Prostate gland (tissue), 2 donors: Measurements from ENCODE around the gene ASB13. TPM values are rescaled to one million over a fixed set of nuclear protein-coding genes. Genes with fewer than 3 reads are reported as not detected.

Source experiments
- DNase-seq: peaks from one replicate; pipeline ENCODE4 v3.0.0-alpha.2; 2019; ENCODE audit warnings: low spot score
- H3K27ac ChIP-seq, 2 donors: fragments of 200-600 bp; sonication (generic); 2 replicates each; pipeline ENCODE4 v1.5.1; 2017 to 2019
- H3K27me3 ChIP-seq: fragments of 200-600 bp; sonication (generic); replicated peaks from 2 replicates; pipeline ENCODE4 v1.5.1; 2019; ENCODE audit not compliant: insufficient read depth
- H3K36me3 ChIP-seq, 2 donors: fragments of 200-600 bp; sonication (generic); 1 replicate in 1 of 2; 2 replicates in 1 of 2; pipeline versions ENCODE4 v1.5.1 to v1.8.1; 2017 to 2019
- H3K4me1 ChIP-seq: fragments of 200-600 bp; sonication (generic); replicated peaks from 2 replicates; pipeline ENCODE4 v1.5.1; 2019
- H3K4me3 ChIP-seq, 2 donors: fragments of 200-600 bp; sonication (generic); 2 replicates each; pipeline ENCODE4 v1.5.1; 2017 to 2019
- H3K9me3 ChIP-seq: fragments of 200-600 bp; sonication (generic); 2 replicates; pipeline ENCODE4 v1.5.1; 2017
- CTCF ChIP-seq, 4 experiments: fragments of 200-600 bp in 2 of 4; fragments of 450-650 bp in 2 of 4; sonication (generic) in 2 of 4; IDR thresholded peaks; 1 replicate in 3 of 4; 2 replicates in 1 of 4; pipeline ENCODE4 v1.5.1; 2016 to 2019; ENCODE audit warnings: antibody characterized with exemption in 4 of 4, mild to moderate bottlenecking in 2 of 4, moderate library complexity in 2 of 4
- POLR2A ChIP-seq: fragments of 450-650 bp; IDR thresholded peaks from one replicate; pipeline ENCODE4 v1.6.1; 2016; ENCODE audit warnings: antibody characterized with exemption, mild to moderate bottlenecking
- POLR2AphosphoS5 ChIP-seq: sonication (generic); formaldehyde crosslinking; IDR thresholded peaks from one replicate; pipeline ENCODE4 v1.6.1; 2017; ENCODE audit warnings: antibody characterized with exemption
- WGBS: methylation state at CpG from one replicate; pipeline ENCODE4 v1.1.5; 2018; 5-methylcytosine and 5-hydroxymethylcytosine counted together
- intact Hi-C: fragments of 100-400 bp; cut with DNase I; formaldehyde crosslinking; loops from one replicate; pipeline ENCODE4 v1.14.2; 2022
- total RNA-seq, 2 donors: library from RNA; depleted of rRNA; stranded (reverse); fragments of >200 nt; gene quantifications; one replicate each; pipeline ENCODE4 v1.1.0, GENCODE V29; 2016

Gene ASB13
- total RNA-seq, 2 donors from 2014 or later, result 16.6 to 24.5 TPM

- Histone ChIP-seq H3K9me3 (no peaks in the 10 kb centered on the region), H3K4me3 (no peak overlapping the region), H3K27me3 (no peaks in the 10 kb centered on the region), H3K36me3 (no peaks in the 10 kb centered on the region), H3K27ac (no peak overlapping the region), H3K4me1 (no peaks in the 10 kb centered on the region)
- 90% methylated on average over 13 of the region's 13 CpGs for WGBS
- intact Hi-C loops, result loop anchor here (10.0 kb wide), 1 partner anchor 59 kb away; no protein-coding TSS in a partner anchor
- DNase-seq, result no peak
- TF ChIP-seq POLR2AphosphoS5, result no peak
- TF ChIP-seq POLR2A, result no peak
- TF ChIP-seq CTCF (IDR thresholded peaks at IDR 0.05), result no peak
Measured at GRCh38 chr10:5613481-5614154, 52.8 kb downstream of the ASB13 start.

- TF ChIP-seq CTCF (IDR thresholded peaks at IDR 0.05), result no peak
- no peak for TF ChIP-seq POLR2A
- no peak for TF ChIP-seq POLR2AphosphoS5
- intact Hi-C loops, result loop anchor here (10.0 kb wide), 1 partner anchor 57 kb away; no protein-coding TSS in a partner anchor
- H3K4me3 ChIP-seq, result no peak overlapping the region
- H3K9me3 ChIP-seq, result no peaks in the 10 kb centered on the region
- H3K27me3 ChIP-seq, result no peaks in the 10 kb centered on the region
- no peak for DNase-seq
- no peak overlapping the region for H3K27ac ChIP-seq
- no peaks in the 10 kb centered on the region for H3K36me3 ChIP-seq
- WGBS, result 91% methylated on average over 15 of the region's 15 CpGs
- H3K4me1 ChIP-seq, result no peaks in the 10 kb centered on the region
Measured at GRCh38 chr10:5611899-5612680, 54.3 kb downstream of the ASB13 start.

GRCh38 chr10:5609952-5610616 is 56.3 kb downstream of the ASB13 start:
- Histone ChIP-seq H3K36me3 (no peaks in the 10 kb centered on the region), H3K4me1 (no peaks in the 10 kb centered on the region), H3K4me3 (no peak overlapping the region), H3K27ac (peak overlapping the region in 1 of 2 donors; percentile 10), H3K27me3 (no peaks in the 10 kb centered on the region), H3K9me3 (no peaks in the 10 kb centered on the region)
- peak; percentile 60 for DNase-seq
- intact Hi-C loops, result loop anchor here (10.0 kb wide), 1 partner anchor 55 kb away; no protein-coding TSS in a partner anchor
- TF ChIP-seq POLR2A, result peak; percentile 38
- peak; percentile 22 for TF ChIP-seq POLR2AphosphoS5
- TF ChIP-seq CTCF (IDR thresholded peaks at IDR 0.05), result no peak
- 30% methylated on average over 11 of the region's 11 CpGs for WGBS

- no peak for TF ChIP-seq CTCF (IDR thresholded peaks at IDR 0.05)
- TF ChIP-seq POLR2A, result no peak
- Histone ChIP-seq H3K27me3 (no peaks in the 10 kb centered on the region), H3K4me3 (no peak overlapping the region), H3K4me1 (no peaks in the 10 kb centered on the region), H3K36me3 (no peaks in the 10 kb centered on the region), H3K27ac (no peak overlapping the region), H3K9me3 (no peaks in the 10 kb centered on the region)
- WGBS, result 80% methylated on average over 12 of the region's 12 CpGs
- intact Hi-C loops, result no loop called here
- no peak for DNase-seq
Measured at GRCh38 chr10:5608608-5609220, 57.7 kb downstream of the ASB13 start.
